ENCODE results near the gene MAT2B. TPM values are rescaled to one million over a fixed set of nuclear protein-coding genes. Genes with fewer than 3 reads are reported as not detected.

Gene MAT2B
- total and polyA plus RNA-seq, 2 of the 13 experiments (the other 11 are each of a cell fraction or from before 2014, with no cell fraction given) = 20.2 to 37.1 TPM

GRCh38 chr5:163505368-163506094 lies at the start of gene MAT2B (continued):
- TF ChIP-seq REL (CRISPR knock-in tag; conservative IDR thresholded peaks at IDR 0.05) (peak; percentile 66; the same call in 1 of the 2 replicates), HINFP (CRISPR knock-in tag; IDR thresholded peaks at IDR 0.05; ENCODE audit: low read depth) (no peak), ZNF704 (CRISPR knock-in tag; IDR thresholded peaks at IDR 0.05; ENCODE audit: borderline replicate concordance) (no peak), NCOA5 (CRISPR knock-in tag; IDR thresholded peaks at IDR 0.05) (no peak), RORA (CRISPR knock-in tag; IDR thresholded peaks at IDR 0.05) (no peak), ZFP62 (CRISPR knock-in tag; IDR thresholded peaks at IDR 0.05) (no peak), ZBTB7A (CRISPR knock-in tag; IDR thresholded peaks at IDR 0.05) (no peak), KLF9 (CRISPR knock-in tag; IDR thresholded peaks at IDR 0.05; ENCODE audit: low read depth) (no peak), ZNF407 (CRISPR knock-in tag; IDR thresholded peaks at IDR 0.05; ENCODE audit: not compliant biosample characterization) (peak; percentile 55), ZBTB49 (CRISPR knock-in tag; IDR thresholded peaks at IDR 0.05; ENCODE audit: borderline replicate concordance) (no peak), AGO1 (IDR thresholded peaks at IDR 0.05; ENCODE audit: low read depth, low read length, poor library complexity, severe bottlenecking) (no peak)
